Liver (tissue), 9 donors: Measurements from ENCODE around the gene NNMT. TPM values are rescaled to one million over a fixed set of nuclear protein-coding genes. Genes with fewer than 3 reads are reported as not detected.

ENCODE experiments used
- DNase-seq: peaks from one replicate; pipeline ENCODE4 v3.0.0-alpha.2; 2017; ENCODE audit warnings: low spot score
- H3K27ac ChIP-seq, 2 donors: one replicate each; pipeline ENCODE4 v1.7.0; 2013; ENCODE audit warnings: inconsistent platforms in 2 of 2, low read length in 2 of 2, control low read depth in 1 of 2, low read depth in 1 of 2, mild to moderate bottlenecking in 1 of 2
- H3K27me3 ChIP-seq, 4 donors: one replicate each; pipeline versions ENCODE4 v1.6.1 to v1.7.0; 2013; ENCODE audit warnings: low read length in 3 of 4, inconsistent platforms in 1 of 4, mild to moderate bottlenecking in 1 of 4, moderate library complexity in 1 of 4; ENCODE audit not compliant: control insufficient read depth in 4 of 4, insufficient read depth in 4 of 4
- H3K36me3 ChIP-seq, 4 donors: one replicate each; pipeline versions ENCODE4 v1.6.1 to v1.7.0; 2013; ENCODE audit warnings: low read length in 3 of 4, mild to moderate bottlenecking in 3 of 4, low read depth in 1 of 4, moderate library complexity in 1 of 4; ENCODE audit not compliant: control insufficient read depth in 4 of 4, insufficient read depth in 3 of 4
- H3K4me1 ChIP-seq, 4 donors: one replicate each; pipeline versions ENCODE4 v1.6.1 to v1.7.0; 2013; ENCODE audit warnings: low read length in 3 of 4, mild to moderate bottlenecking in 3 of 4, moderate library complexity in 1 of 4; ENCODE audit not compliant: control insufficient read depth in 4 of 4, insufficient read depth in 4 of 4
- H3K4me3 ChIP-seq, 3 donors: one replicate each; pipeline versions ENCODE4 v1.6.1 to v1.7.0; 2013; ENCODE audit warnings: low read length in 3 of 3, control low read depth in 1 of 3, low read depth in 1 of 3, mild to moderate bottlenecking in 1 of 3
- H3K9ac ChIP-seq, 2 donors: one replicate each; pipeline ENCODE4 v1.7.0; 2013; ENCODE audit warnings: low read length in 2 of 2, mild to moderate bottlenecking in 2 of 2, moderate library complexity in 2 of 2, control low read depth in 1 of 2, low read depth in 1 of 2
- H3K9me3 ChIP-seq, 4 donors: one replicate each; pipeline versions ENCODE4 v1.6.1 to v1.7.0; 2013; ENCODE audit warnings: low read length in 3 of 4; ENCODE audit not compliant: control insufficient read depth in 4 of 4
- CTCF ChIP-seq: fragments of 150-350 bp; IDR thresholded peaks from 2 replicates; pipeline ENCODE4 v1.5.1; 2017; ENCODE audit warnings: improper control_type of control experiment, low read depth, low read length; ENCODE audit not compliant: missing input control
- FOXA1 ChIP-seq: IDR thresholded peaks from 2 replicates; pipeline ENCODE4 v1.6.1; 2016; ENCODE audit warnings: antibody characterized with exemption
- FOXA2 ChIP-seq: IDR thresholded peaks from 2 replicates; pipeline ENCODE4 v1.6.1; 2016; ENCODE audit warnings: antibody characterized with exemption
- GABPA ChIP-seq, 2 donors: IDR thresholded peaks in 1 of 2; conservative IDR thresholded peaks in 1 of 2; 2 replicates each; pipeline ENCODE4 v1.6.1; 2016; ENCODE audit warnings: antibody characterized with exemption in 2 of 2, mild to moderate bottlenecking in 1 of 2, moderate library complexity in 1 of 2
- HNF4G ChIP-seq: IDR thresholded peaks from 2 replicates; pipeline ENCODE4 v1.6.1; 2016; ENCODE audit warnings: antibody characterized with exemption
- JUND ChIP-seq, 2 donors: IDR thresholded peaks; 2 replicates each; pipeline ENCODE4 v1.6.1; 2016; ENCODE audit warnings: antibody characterized with exemption in 2 of 2
- MAX ChIP-seq: IDR thresholded peaks from 2 replicates; pipeline ENCODE4 v1.6.1; 2016; ENCODE audit warnings: antibody characterized with exemption
- NR2F2 ChIP-seq: IDR thresholded peaks from 2 replicates; pipeline ENCODE4 v1.6.1; 2016; ENCODE audit warnings: antibody characterized with exemption
- RXRA ChIP-seq, 2 donors: IDR thresholded peaks; 2 replicates each; pipeline ENCODE4 v1.6.1; 2017 to 2018; ENCODE audit warnings: antibody characterized with exemption in 2 of 2, mild to moderate bottlenecking in 1 of 2
- TAF1 ChIP-seq: conservative IDR thresholded peaks from 2 replicates; pipeline ENCODE4 v1.6.1; 2016; ENCODE audit warnings: antibody characterized with exemption, mild to moderate bottlenecking
- YY1 ChIP-seq: IDR thresholded peaks from 2 replicates; pipeline ENCODE4 v1.6.1; 2016; ENCODE audit warnings: antibody characterized with exemption, mild to moderate bottlenecking
- WGBS: extraction: QIAGEN DNeasy Blood & Tissue Kit; methylation state at CpG from one replicate; pipeline ENCODE4 v1.1.7; 2013; 5-methylcytosine and 5-hydroxymethylcytosine counted together
- polyA plus RNA-seq, 2 donors: library from polyadenylated mRNA; stranded (reverse) in 1 of 2; unstranded in 1 of 2; fragments of 200-250 nt in 1 of 2; fragments of >200 nt in 1 of 2; fragmentation: Nextera tagmentation in 1 of 2; extraction: Ambion mirVana in 1 of 2; gene quantifications; one replicate each; pipeline versions ENCODE4 v1.2.1 to v1.2.3, GENCODE V29; 2013 to 2015
- total RNA-seq, 2 donors: library from RNA; depleted of rRNA; stranded (reverse); fragments of >200 nt; gene quantifications; one replicate each; pipeline ENCODE4 v1.2.3, GENCODE V29; 2014
- TF ChIP-seq, protein P1 (sequence below): IDR thresholded peaks from 2 replicates; pipeline ENCODE4 v1.6.1; 2016; ENCODE audit warnings: antibody characterized with exemption
- TF ChIP-seq, protein P2 (sequence below): IDR thresholded peaks from 2 replicates; pipeline ENCODE4 v1.6.1; 2016; ENCODE audit warnings: antibody characterized with exemption, mild to moderate bottlenecking
- TF ChIP-seq, protein P3 (sequence below): IDR thresholded peaks from 2 replicates; pipeline ENCODE4 v1.6.1; 2016; ENCODE audit warnings: antibody characterized with exemption
- donor health status: healthy.
- donor health status: healthy.
- donor health status: healthy.
- donor health status: healthy.
- donor health status: healthy.

The NNMT gene
- total and polyA plus RNA-seq, 4 donors, result 0.47 to 3,724 (median 2,877) TPM

GRCh38 chr11:114354076-114354475 is 57.9 kb downstream of the NNMT start:
- Histone ChIP-seq H3K36me3 (no peaks in the 10 kb centered on the region), H3K4me3 (no peak overlapping the region), H3K4me1 (peaks cover 0 to 2% (median 0%) of the 10 kb centered on the region in 4 donors), H3K9ac (no peak overlapping the region), H3K27ac (no peak overlapping the region), H3K27me3 (no peaks in the 10 kb centered on the region), H3K9me3 (no peaks in the 10 kb centered on the region)
- no peak for TF ChIP-seq CTCF
- TF ChIP-seq NR2F2, result no peak
- TF ChIP-seq, protein P1, sequence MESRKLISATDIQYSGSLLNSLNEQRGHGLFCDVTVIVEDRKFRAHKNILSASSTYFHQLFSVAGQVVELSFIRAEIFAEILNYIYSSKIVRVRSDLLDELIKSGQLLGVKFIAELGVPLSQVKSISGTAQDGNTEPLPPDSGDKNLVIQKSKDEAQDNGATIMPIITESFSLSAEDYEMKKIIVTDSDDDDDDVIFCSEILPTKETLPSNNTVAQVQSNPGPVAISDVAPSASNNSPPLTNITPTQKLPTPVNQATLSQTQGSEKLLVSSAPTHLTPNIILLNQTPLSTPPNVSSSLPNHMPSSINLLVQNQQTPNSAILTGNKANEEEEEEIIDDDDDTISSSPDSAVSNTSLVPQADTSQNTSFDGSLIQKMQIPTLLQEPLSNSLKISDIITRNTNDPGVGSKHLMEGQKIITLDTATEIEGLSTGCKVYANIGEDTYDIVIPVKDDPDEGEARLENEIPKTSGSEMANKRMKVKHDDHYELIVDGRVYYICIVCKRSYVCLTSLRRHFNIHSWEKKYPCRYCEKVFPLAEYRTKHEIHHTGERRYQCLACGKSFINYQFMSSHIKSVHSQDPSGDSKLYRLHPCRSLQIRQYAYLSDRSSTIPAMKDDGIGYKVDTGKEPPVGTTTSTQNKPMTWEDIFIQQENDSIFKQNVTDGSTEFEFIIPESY, result no peak
- TF ChIP-seq JUND (IDR thresholded peaks at IDR 0.05), result no peak
- no peak for TF ChIP-seq YY1
- TF ChIP-seq, protein P2, sequence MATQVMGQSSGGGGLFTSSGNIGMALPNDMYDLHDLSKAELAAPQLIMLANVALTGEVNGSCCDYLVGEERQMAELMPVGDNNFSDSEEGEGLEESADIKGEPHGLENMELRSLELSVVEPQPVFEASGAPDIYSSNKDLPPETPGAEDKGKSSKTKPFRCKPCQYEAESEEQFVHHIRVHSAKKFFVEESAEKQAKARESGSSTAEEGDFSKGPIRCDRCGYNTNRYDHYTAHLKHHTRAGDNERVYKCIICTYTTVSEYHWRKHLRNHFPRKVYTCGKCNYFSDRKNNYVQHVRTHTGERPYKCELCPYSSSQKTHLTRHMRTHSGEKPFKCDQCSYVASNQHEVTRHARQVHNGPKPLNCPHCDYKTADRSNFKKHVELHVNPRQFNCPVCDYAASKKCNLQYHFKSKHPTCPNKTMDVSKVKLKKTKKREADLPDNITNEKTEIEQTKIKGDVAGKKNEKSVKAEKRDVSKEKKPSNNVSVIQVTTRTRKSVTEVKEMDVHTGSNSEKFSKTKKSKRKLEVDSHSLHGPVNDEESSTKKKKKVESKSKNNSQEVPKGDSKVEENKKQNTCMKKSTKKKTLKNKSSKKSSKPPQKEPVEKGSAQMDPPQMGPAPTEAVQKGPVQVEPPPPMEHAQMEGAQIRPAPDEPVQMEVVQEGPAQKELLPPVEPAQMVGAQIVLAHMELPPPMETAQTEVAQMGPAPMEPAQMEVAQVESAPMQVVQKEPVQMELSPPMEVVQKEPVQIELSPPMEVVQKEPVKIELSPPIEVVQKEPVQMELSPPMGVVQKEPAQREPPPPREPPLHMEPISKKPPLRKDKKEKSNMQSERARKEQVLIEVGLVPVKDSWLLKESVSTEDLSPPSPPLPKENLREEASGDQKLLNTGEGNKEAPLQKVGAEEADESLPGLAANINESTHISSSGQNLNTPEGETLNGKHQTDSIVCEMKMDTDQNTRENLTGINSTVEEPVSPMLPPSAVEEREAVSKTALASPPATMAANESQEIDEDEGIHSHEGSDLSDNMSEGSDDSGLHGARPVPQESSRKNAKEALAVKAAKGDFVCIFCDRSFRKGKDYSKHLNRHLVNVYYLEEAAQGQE, result no peak
- no peak for TF ChIP-seq TAF1
- TF ChIP-seq FOXA1, result no peak
- TF ChIP-seq, protein P3, sequence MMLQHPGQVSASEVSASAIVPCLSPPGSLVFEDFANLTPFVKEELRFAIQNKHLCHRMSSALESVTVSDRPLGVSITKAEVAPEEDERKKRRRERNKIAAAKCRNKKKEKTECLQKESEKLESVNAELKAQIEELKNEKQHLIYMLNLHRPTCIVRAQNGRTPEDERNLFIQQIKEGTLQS, result no peak
- WGBS, result 89% methylated on average over 3 of the region's 3 CpGs
- no peak for DNase-seq

GRCh38 chr11:114358716-114359115 is 62.5 kb downstream of the NNMT start:
- Histone ChIP-seq H3K27me3 (no peaks in the 10 kb centered on the region), H3K9me3 (no peaks in the 10 kb centered on the region), H3K27ac (no peak overlapping the region), H3K9ac (no peak overlapping the region), H3K4me1 (peaks cover 0 to 2% (median 0%) of the 10 kb centered on the region in 4 donors), H3K4me3 (no peak overlapping the region), H3K36me3 (no peaks in the 10 kb centered on the region)
- no peak for DNase-seq
- WGBS, result 75% methylated on average over 1 of the region's 1 CpG
- TF ChIP-seq GABPA (IDR thresholded peaks at IDR 0.05 in 1 of 2, conservative IDR thresholded peaks at IDR 0.05 in 1 of 2) (no peak), CTCF (no peak), FOXA2 (no peak), TAF1 (no peak), JUND (IDR thresholded peaks at IDR 0.05) (no peak), MAX (no peak), HNF4G (no peak), RXRA (IDR thresholded peaks at IDR 0.05) (no peak)
- TF ChIP-seq, protein P1, result no peak
- TF ChIP-seq, protein P3, result no peak
